ENCODE data around the gene OMP. TPM values are rescaled to one million over a fixed set of nuclear protein-coding genes. Genes with fewer than 3 reads are reported as not detected.

OMP gene
- total and polyA plus RNA-seq, 2 of the 4 experiments (the other 2 are of a cell fraction): 0.27 TPM; not detected in 1

DNA sequence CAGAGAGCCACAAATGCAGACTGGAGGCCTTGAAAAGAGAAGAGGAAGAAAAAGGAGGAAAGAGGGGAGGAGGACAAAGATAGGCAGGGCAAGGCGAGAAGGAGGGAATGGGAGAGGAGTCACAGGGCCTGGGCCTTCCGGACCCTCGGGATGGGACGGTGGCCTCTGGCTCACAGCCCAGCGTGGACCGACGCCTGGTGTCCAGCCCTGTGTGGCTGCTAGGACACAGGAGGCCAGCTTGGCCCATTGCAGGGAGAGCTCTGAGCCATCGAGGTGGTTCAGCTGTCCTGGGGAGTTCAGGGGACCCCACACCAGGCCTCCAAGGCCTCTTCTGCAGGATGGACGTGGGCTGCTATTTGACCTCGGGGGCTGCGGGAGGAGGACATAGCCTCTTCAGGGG, 34.8 kb downstream of the OMP start:
- dilution Hi-C loops (cut with HindIII; ENCODE audit: low sequenced_read_pairs, unreplicated experiment) (no loop called here), in situ Hi-C loops (cut with MboI; ENCODE audit: low sequenced_read_pairs) (no loop called here), intact Hi-C loops (cut with micrococcal nuclease) (no loop called here)
- CTCF ChIA-PET: interaction anchor here (1.1 kb wide), 1 partner anchor 10 kb away, joined by 3 read pairs; the partner anchor contains the start of gene MYO7A
- no peak overlapping the region for H4K91ac ChIP-seq (ENCODE audit: insufficient read depth, low read depth, low read length)
- no peak overlapping the region for H4K8ac ChIP-seq (ENCODE audit: low read depth in 2 of 2, low read length in 2 of 2)
- no peak overlapping the region for H3K9ac ChIP-seq (ENCODE audit: low read depth, low read length)
- H3K4me3 ChIP-seq (ENCODE audit: insufficient read depth, low read depth, low read length): no peak overlapping the region
- ATAC-seq (ENCODE audit: low read depth): no peak
- no peak overlapping the region for H3K27ac ChIP-seq (ENCODE audit: insufficient read depth, low read length)
- no peak overlapping the region for H4K5ac ChIP-seq (ENCODE audit: low read depth, low read length)
- no peak overlapping the region for H3K56ac ChIP-seq (ENCODE audit: extremely low read depth, insufficient read depth, low read length)
- no peak overlapping the region for H3K14ac ChIP-seq (replicated peaks; ENCODE audit: low read depth, low read length)
- no peak overlapping the region for H2BK20ac ChIP-seq (ENCODE audit: low read depth, low read length)
- no peak overlapping the region for H2AFZ ChIP-seq (replicated peaks; ENCODE audit: low read length, poor library complexity)
- H3K23ac ChIP-seq (ENCODE audit: low read depth, low read length): no peak overlapping the region
- no peak overlapping the region for H2BK120ac ChIP-seq (ENCODE audit: low read depth, low read length)
- no peak overlapping the region for H3K4me2 ChIP-seq (ENCODE audit: low read depth, low read length)
- no peaks in the 10 kb centered on the region for H4K20me1 ChIP-seq (ENCODE audit: insufficient read depth, low read length)
- H3K9me3 ChIP-seq (ENCODE audit: control insufficient read depth, insufficient read depth, low read length): no peaks in the 10 kb centered on the region
- no peak overlapping the region for H2AK9ac ChIP-seq (replicated peaks; ENCODE audit: low read depth, low read length, poor library complexity)
- no peaks in the 10 kb centered on the region for H3K36me3 ChIP-seq (ENCODE audit: control insufficient read depth, insufficient read depth, low read length)
- H2BK5ac ChIP-seq (ENCODE audit: low read depth, low read length, poor library complexity, severe bottlenecking): no peak overlapping the region
- no peak overlapping the region for H3K18ac ChIP-seq (ENCODE audit: low read depth, low read length)
- TF ChIP-seq CEBPB (IDR thresholded peaks at IDR 0.05; ENCODE audit: low read depth, low read length) (no peak), POLR2A (IDR thresholded peaks at IDR 0.05; ENCODE audit: low read depth, low read length) (no peak), MAZ (IDR thresholded peaks at IDR 0.05; ENCODE audit: borderline replicate concordance, low read depth, low read length) (no peak), ELK1 (IDR thresholded peaks at IDR 0.05; ENCODE audit: borderline replicate concordance, low read depth, low read length) (no peak), CHD1 (IDR thresholded peaks at IDR 0.05; ENCODE audit: low read depth, low read length) (no peak), NFE2L2 (IDR thresholded peaks at IDR 0.05; ENCODE audit: low read depth, low read length) (no peak), RAD21 (IDR thresholded peaks at IDR 0.05; ENCODE audit: low read length) (no peak), RCOR1 (IDR thresholded peaks at IDR 0.05; ENCODE audit: insufficient replicate concordance, low read length) (no peak)
- peaks cover 5% of the 10 kb centered on the region; the same call in 1 of the 2 replicates for H3K27me3 ChIP-seq (ENCODE audit: control insufficient read depth, insufficient read depth, low read length)
- POLR2A ChIA-PET (ENCODE audit: unreplicated experiment): no interaction called here
- no peak overlapping the region for H3K4ac ChIP-seq (ENCODE audit: low read depth, low read length)
- no TSS peak for BruUV-seq (replicated peaks)
- H3K79me1 ChIP-seq (ENCODE audit: low read depth in 1 of 2, low read length in 2 of 2): no peaks in the 10 kb centered on the region
- WGBS, 2 experiments (ENCODE audit: extremely low coverage in 2 of 2, insufficient read length in 1 of 2): 84% methylated on average over 2 of the region's 11 CpGs; no CpG with 5 or more reads in 1 of the 2 experiments
- H3K4me1 ChIP-seq (ENCODE audit: control insufficient read depth, insufficient read depth, low read length): no peaks in the 10 kb centered on the region
- no peaks in the 10 kb centered on the region for H3K9me1 ChIP-seq (ENCODE audit: insufficient read depth, low read length)
- DNase-seq: no peak
- no peak overlapping the region for H2BK15ac ChIP-seq (ENCODE audit: low read depth, low read length)
- H2AK5ac ChIP-seq (ENCODE audit: low read depth, low read length): no peak overlapping the region

Measured in IMR-90 (cell line).